LNCaP clone FGC (cell line): Measurements from ENCODE around the gene UIMC1.

Source experiments
- DNase-seq: peaks from one replicate; pipeline ENCODE4 v3.0.0-alpha.2; 2011; ENCODE audit warnings: low read depth
- H3K4me3 ChIP-seq: 2 replicates; pipeline ENCODE4 v1.5.1; 2011; ENCODE audit warnings: mild to moderate bottlenecking, low read depth, low read length, control low read depth
- CTCF ChIP-seq: IDR thresholded peaks from 2 replicates; pipeline ENCODE4 v1.5.1; 2012; ENCODE audit warnings: mild to moderate bottlenecking; ENCODE audit not compliant: control insufficient read depth, insufficient read depth; ENCODE audit errors: extremely low read depth

Gene UIMC1

GRCh38 chr5:176863041-176863764 lies 143.4 kb downstream of the UIMC1 start:
- no peak overlapping the region for H3K4me3 ChIP-seq
- DNase-seq, result no peak
- TF ChIP-seq CTCF, result no peak

GRCh38 chr5:176862330-176862995 lies 144.1 kb downstream of the UIMC1 start:
- no peak overlapping the region for H3K4me3 ChIP-seq
- no peak for DNase-seq
- no peak for TF ChIP-seq CTCF

DNA sequence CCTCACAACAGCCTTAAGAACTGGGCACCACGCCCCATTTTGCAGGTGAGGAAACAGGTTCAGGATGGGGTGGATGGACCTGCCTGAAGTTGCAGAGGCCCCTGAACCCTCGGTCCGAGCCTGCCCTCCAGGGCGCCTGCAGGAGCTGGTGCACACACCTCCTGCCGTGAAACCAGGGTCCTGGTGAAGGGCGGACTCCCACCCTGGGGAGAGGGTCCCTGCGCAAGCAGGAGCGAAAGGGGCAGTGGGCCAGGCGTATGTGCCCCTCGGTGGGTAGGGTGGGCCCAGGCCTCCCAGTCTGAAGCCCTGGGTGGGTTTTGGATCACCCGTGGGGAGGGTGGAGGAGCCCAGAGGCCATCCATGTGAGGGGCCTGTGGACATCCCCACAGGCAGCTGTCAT lies 145.3 kb downstream of the UIMC1 start:
- no peak overlapping the region for H3K4me3 ChIP-seq
- DNase-seq, result no peak
- no peak for TF ChIP-seq CTCF

DNA sequence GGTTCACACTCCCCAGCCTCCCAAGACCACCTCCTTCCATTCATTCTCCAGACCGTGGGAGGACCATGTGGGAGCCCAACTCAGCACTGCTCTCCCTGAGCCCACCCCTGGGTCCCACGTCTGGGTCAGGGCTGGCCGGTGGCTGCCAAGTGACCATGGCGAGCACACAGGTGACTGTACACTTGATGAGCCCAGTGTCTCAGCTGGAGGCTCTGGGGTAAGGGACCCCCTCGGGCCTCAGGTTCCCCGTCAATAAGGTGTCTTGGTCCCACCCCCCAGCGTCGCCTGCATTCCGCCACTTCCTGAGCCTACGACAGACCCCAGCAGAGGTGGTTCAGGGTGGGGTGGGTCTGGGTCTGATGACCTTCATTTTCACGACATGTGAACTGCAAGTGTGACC lies 146.2 kb downstream of the UIMC1 start:
- no peak overlapping the region for H3K4me3 ChIP-seq
- DNase-seq, result no peak
- TF ChIP-seq CTCF, result no peak

- DNase-seq, result no peak
- no peak overlapping the region for H3K4me3 ChIP-seq
- TF ChIP-seq CTCF, result no peak
These were observed 146.7 kb downstream of the UIMC1 start for GRCh38 chr5:176859916-176860315.

DNA sequence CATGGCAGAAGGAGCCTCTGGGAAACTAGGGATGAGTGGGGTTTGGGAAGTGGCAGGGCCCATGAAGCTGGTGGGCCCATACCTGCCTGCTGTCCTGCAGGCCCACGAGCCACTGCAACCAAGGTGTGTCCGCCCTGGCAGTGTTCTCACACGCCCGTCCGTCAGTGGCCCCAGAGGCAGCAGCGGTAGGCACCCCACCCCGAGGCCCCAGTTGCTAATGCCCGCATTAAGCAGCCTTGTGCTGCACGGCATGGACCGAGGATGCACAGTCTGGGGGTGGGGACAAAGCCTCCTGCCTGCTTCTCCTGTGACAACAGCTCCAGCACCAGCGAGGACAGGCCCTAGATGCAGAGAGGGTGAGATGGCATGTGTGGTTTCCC lies 148.7 kb downstream of the UIMC1 start:
- no peak for TF ChIP-seq CTCF
- no peak for DNase-seq
- no peak overlapping the region for H3K4me3 ChIP-seq
